ENCODE results near the gene ARMH3.
"Not testable (repeated sequence)": the region's sequence is repeated elsewhere in the genome, so short reads cannot be mapped to it uniquely, and the experiment has no call there.

The ARMH3 gene

DNA sequence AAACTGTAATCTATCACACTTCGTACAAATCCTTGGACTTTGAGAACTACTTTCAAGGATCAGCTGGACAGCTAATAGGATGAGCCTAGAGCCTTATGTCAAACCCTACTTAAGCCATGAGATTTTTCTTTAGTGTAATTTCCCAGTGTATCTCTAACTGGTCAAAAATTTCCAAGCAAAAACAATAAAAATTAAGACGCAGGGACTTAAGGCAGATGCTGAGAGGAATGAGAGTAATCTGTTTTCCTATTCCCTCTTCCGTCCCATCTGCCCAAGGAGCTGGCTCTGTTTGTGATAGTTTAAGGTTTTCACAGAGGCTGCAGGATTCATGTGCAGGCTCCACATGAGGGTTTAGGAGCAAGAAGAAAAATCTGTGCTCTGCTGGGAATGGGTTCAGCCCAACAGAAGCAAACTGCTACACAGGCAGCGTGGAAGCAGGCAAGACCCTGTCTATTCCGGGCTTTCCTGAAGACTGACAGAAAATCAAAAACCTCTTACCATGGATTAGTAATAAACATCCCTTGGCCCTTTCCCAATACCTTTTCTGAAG is 62.2 kb downstream of the ARMH3 start:
- no peak for DNase-seq (ENCODE audit: low read depth in 3 of 3, low spot score in 1 of 3)

- no peak for DNase-seq (ENCODE audit: low read depth in 3 of 3, low spot score in 1 of 3)
Observed at GRCh38 chr10:101993221-101993620, 62.8 kb downstream of the ARMH3 start.

DNA sequence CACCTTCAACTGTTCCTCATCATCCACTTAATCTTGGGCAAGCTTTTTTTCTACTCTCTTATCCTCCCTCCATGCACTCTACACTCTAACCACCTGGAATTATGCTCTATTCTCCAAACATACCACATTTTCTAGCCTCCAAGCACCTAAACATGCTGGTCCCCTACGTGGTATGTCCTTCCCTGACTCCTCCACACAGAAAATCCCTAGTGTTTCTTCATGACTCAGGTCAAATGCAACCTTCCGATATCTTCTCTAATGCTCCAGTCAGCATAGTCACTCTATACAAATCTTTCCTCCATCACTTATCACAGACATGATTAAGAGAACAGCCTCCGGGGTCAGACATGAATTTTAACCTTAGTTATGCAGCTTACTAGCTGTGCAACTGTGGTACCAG is 68.8 kb downstream of the ARMH3 start:
- DNase-seq (ENCODE audit: low read depth in 3 of 3, low spot score in 1 of 3): no peak

- DNase-seq (ENCODE audit: low read depth in 3 of 3, low spot score in 1 of 3): no peak
Observed at GRCh38 chr10:101986624-101986971, 69.4 kb downstream of the ARMH3 start.

GRCh38 chr10:101980677-101981076 is 75.3 kb downstream of the ARMH3 start:
- DNase-seq (ENCODE audit: low read depth in 3 of 3, low spot score in 1 of 3): not testable (repeated sequence)

- DNase-seq (ENCODE audit: low read depth in 3 of 3, low spot score in 1 of 3): no peak
Observed at GRCh38 chr10:101974091-101974971, 81.6 kb downstream of the ARMH3 start.

DNA sequence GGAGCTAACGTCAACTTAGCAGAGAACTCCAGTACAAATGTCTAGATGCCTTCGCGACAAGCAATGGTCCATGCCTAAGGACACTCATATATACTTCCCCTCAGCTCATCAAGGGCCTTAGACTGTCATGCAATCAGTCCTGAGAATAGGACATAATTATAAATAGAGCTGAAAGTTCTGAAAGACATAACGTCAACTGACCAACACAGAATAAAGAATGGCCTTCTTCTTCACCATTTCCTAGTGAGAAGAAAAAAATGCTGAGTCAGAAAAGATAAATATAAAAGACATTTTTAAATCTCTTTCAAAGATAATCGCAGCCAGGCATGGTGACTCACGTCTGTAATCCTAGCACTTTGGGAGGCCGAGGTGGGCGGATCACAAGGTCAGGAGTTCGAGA is 83.2 kb downstream of the ARMH3 start:
- DNase-seq (ENCODE audit: low read depth in 3 of 3, low spot score in 1 of 3): no peak

GRCh38 chr10:101969412-101969922 is 86.5 kb downstream of the ARMH3 start:
- no peak for DNase-seq (ENCODE audit: low read depth in 3 of 3, low spot score in 1 of 3)

DNA sequence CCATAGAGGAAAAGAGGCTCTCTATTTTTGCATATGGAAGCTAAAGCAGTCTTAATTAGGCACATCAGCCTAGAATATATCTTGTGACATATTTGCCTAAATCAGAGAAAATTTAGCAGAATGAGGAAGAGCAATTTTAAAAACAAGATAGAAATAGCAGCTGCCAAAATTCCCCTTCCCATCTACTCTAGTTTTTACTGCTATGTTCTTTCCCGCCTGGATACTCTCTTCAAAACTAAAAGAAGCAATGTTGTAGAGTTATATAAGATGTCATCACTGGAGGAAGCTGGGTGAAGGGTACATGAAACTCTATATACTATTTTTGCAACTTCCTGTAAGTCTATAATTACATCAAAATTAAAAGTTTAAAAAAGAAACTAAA is 87.0 kb downstream of the ARMH3 start:
- no peak for DNase-seq (ENCODE audit: low read depth in 3 of 3, low spot score in 1 of 3)

DNA sequence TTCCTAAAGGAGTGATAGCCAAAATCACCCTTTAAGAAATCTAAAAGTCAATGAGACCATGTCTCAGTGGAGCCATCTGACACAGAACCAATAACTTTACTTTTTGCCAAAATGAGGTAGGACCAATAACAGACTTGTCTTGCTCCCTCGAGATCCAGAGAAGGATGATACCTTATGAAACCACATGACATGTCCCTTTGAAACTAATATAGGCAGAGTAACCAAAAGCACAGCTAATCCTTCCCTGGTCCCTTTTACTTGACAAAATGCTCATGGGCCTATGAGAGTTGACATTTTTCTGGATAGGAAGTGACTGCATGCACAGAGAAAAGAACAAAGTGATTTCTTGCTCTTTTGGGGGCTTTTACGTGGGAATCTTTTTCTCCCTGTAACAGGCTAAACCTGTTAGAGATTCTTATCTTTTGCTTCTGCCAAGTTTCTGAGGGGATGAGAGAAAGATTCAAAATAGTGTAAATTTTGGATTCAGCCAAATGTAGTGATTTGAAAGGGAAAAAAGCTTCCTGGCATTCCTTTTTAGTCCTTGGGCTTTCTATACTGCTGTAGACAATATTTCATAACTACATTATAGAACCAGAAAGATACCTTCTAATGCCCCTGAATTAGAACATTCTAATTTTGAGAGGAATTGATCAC is 87.6 kb downstream of the ARMH3 start:
- no peak for DNase-seq (ENCODE audit: low read depth in 3 of 3, low spot score in 1 of 3)

- no peak for DNase-seq (ENCODE audit: low read depth in 3 of 3, low spot score in 1 of 3)
Observed at GRCh38 chr10:101967713-101968112, 88.3 kb downstream of the ARMH3 start.

DNA sequence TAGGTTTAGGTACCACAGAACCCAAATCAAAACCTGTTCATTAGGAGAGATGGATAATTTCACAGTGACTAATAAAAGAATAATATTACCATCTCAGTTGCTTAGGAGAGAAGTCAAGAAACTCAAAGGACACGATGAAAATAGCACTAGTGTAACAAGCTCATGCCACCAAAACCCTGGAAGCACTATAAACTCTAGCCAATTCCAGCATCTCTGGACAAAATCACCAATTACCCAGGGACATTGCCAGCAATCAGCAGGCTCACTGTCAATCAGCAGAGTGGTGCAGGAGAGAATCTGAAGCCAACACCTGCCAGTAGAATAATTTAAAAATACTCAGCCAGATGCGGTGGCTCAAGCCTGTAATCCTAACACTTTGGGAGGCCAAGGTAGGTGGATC is 88.9 kb downstream of the ARMH3 start:
- no peak for DNase-seq (ENCODE audit: low read depth in 3 of 3, low spot score in 1 of 3)

DNA sequence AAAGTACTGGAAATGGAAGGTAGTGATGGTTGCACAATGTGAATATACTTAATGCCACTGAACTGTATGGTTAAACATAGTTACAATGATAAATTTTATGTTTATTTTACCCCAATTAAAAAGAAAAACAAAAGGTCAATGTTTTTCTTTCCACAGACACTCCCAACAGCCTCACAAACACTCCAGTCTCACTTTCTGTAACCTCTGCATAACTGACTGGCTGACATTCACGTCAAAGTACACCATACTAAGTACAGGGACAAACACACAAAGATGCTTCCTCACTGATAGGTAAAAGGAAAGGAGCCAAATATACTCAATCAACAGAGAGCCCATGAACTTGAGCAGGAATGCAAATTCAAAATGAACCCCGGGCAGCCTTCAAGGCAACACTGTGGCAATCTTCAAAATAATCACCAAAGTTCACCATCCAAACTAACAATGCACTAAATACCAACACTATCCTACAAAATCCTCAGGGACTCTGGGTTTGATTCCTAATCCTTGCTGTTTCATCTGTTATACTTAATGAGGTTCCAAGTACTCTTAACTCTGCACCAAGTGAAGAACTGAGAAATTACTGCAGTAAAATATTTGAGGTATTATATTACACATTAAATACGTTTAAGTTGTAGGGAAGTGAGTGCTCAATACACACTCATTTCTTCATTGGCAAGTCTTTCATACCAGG is 90.8 kb downstream of the ARMH3 start:
- DNase-seq (ENCODE audit: low read depth in 3 of 3, low spot score in 1 of 3): no peak

DNA sequence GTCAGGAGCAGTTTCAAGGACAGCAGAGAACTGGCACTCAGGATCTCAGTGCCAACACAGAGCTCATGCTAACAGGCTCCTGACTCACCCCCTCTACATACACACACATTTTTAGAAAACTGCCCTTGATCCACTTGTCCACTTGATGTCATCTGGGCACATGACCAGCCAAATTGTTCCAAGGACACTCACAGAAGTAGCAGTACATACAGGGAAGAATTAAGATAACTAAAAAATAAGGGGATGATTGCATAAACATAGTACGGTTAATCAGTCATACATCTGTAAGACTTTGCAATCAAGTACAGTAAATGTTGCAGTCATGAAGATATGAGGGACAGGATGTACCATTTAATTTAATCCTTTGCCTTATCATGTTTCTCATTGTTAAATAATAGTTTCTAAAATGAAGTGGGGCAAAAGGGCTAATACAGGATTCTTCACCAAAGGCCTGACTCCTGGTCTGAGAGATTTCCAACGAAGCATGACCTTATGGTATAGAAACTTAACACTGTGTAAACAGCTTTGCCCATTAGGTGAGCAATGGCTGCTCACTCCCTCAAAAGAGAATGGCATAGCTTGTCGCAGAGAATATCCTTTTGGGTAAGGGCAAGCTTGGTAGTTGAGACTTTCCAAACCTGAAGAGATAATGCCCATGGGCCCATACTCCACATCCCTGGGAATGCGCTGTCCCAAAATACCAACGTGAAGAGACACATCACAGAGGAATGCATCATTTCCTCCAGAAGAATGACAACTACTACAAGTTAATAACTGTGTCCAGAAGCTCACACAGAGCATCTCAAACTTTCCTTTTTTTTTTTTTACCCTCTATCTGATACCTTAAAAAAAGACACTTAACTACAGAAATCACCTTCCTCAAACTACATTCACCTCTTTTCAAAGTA is 94.1 kb downstream of the ARMH3 start:
- DNase-seq (ENCODE audit: low read depth in 3 of 3, low spot score in 1 of 3): no peak

DNA sequence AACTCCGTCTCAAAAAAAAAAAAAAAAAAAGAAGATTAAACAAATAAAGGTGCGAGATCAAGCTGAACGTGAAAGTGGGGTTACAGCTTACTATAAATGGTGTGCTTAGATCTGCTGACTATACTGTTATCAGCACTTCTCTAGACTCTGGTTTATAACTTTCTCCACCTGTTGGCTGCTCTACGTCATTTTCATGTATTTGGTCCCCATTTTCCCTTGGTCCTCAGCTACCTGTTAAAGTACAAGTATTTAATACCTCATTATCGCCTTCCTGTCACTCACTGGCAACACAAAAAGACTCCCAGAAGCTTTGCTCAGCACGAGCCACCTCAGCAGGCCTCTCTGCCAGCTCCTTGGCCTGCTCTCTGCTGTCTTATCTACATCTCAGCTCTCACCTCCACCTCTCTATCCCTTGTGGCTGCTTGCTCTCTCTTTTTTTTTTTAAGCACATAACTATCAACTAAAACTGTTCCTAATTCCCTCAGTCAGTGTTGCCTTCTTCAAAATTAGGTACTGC is 95.0 kb downstream of the ARMH3 start:
- DNase-seq (ENCODE audit: low read depth in 3 of 3, low spot score in 1 of 3): no peak

- no peak for DNase-seq (ENCODE audit: low read depth in 3 of 3, low spot score in 1 of 3)
Observed at GRCh38 chr10:101959346-101959916, 96.5 kb downstream of the ARMH3 start.

GRCh38 chr10:101958691-101959090 is 97.3 kb downstream of the ARMH3 start:
- DNase-seq (ENCODE audit: low read depth in 3 of 3, low spot score in 1 of 3): no peak

GRCh38 chr10:101956898-101957297 is 99.1 kb downstream of the ARMH3 start:
- no peak for DNase-seq (ENCODE audit: low read depth in 3 of 3, low spot score in 1 of 3)

DNA sequence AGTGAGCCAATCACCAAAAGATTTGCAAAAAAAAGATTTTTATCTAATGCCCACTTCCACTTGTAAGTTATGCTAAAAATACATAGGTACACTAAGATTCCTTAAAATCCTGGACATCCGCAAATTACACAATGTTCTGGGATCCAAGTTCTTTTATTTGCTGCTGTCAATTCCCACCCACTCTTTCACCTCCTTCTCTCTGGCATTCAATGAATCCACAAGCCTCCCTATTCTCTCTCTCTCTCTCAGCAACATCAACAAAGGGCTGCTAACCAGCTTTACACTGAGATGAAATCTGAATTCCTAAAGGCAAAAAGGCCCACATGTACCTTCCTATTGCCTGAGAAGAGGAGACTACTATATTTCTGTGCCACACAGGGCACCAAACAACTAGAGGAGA is 99.9 kb downstream of the ARMH3 start:
- DNase-seq (ENCODE audit: low read depth in 3 of 3, low spot score in 1 of 3): no peak

DNA sequence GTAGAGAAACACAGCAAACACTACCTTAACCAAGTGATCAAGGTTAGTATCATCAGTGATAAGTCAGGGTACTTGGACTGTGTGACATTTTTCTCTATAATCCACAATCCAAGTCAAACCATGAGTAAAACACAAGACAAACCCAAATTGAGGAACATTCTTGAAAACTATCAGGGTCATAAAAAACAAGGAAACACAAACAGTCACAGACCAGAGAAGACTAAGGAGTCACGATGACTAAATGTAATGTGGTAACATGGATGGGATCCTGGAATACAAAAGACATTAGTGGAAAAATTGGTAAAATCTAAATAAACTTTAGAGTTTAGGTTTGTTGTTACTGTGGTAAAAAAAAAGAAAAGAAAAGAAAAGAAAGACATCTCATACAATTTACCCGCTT is 103.8 kb downstream of the ARMH3 start:
- no peak for DNase-seq (ENCODE audit: low read depth in 3 of 3, low spot score in 1 of 3)
